Prostate gland (tissue), 2 donors: ENCODE results near the gene MYO1H. TPM values are rescaled to one million over a fixed set of nuclear protein-coding genes. Genes with fewer than 3 reads are reported as not detected.

Experiments used
- DNase-seq: peaks from one replicate; pipeline ENCODE4 v3.0.0-alpha.2; 2019; ENCODE audit warnings: low spot score
- H3K27ac ChIP-seq, 2 donors: fragments of 200-600 bp; sonication (generic); 2 replicates each; pipeline ENCODE4 v1.5.1; 2017 to 2019
- H3K27me3 ChIP-seq: fragments of 200-600 bp; sonication (generic); replicated peaks from 2 replicates; pipeline ENCODE4 v1.5.1; 2019; ENCODE audit not compliant: insufficient read depth
- H3K36me3 ChIP-seq, 2 donors: fragments of 200-600 bp; sonication (generic); 1 replicate in 1 of 2; 2 replicates in 1 of 2; pipeline versions ENCODE4 v1.5.1 to v1.8.1; 2017 to 2019
- H3K4me1 ChIP-seq: fragments of 200-600 bp; sonication (generic); replicated peaks from 2 replicates; pipeline ENCODE4 v1.5.1; 2019
- H3K4me3 ChIP-seq, 2 donors: fragments of 200-600 bp; sonication (generic); 2 replicates each; pipeline ENCODE4 v1.5.1; 2017 to 2019
- H3K9me3 ChIP-seq: fragments of 200-600 bp; sonication (generic); 2 replicates; pipeline ENCODE4 v1.5.1; 2017
- CTCF ChIP-seq, 4 experiments: fragments of 200-600 bp in 2 of 4; fragments of 450-650 bp in 2 of 4; sonication (generic) in 2 of 4; IDR thresholded peaks; 1 replicate in 3 of 4; 2 replicates in 1 of 4; pipeline ENCODE4 v1.5.1; 2016 to 2019; ENCODE audit warnings: antibody characterized with exemption in 4 of 4, mild to moderate bottlenecking in 2 of 4, moderate library complexity in 2 of 4
- POLR2A ChIP-seq: fragments of 450-650 bp; IDR thresholded peaks from one replicate; pipeline ENCODE4 v1.6.1; 2016; ENCODE audit warnings: antibody characterized with exemption, mild to moderate bottlenecking
- POLR2AphosphoS5 ChIP-seq: sonication (generic); formaldehyde crosslinking; IDR thresholded peaks from one replicate; pipeline ENCODE4 v1.6.1; 2017; ENCODE audit warnings: antibody characterized with exemption
- WGBS: methylation state at CpG from one replicate; pipeline ENCODE4 v1.1.5; 2018; 5-methylcytosine and 5-hydroxymethylcytosine counted together
- intact Hi-C: fragments of 100-400 bp; cut with DNase I; formaldehyde crosslinking; loops from one replicate; pipeline ENCODE4 v1.14.2; 2022
- total RNA-seq, 2 donors: library from RNA; depleted of rRNA; stranded (reverse); fragments of >200 nt; gene quantifications; one replicate each; pipeline ENCODE4 v1.1.0, GENCODE V29; 2016

The MYO1H gene
- total RNA-seq, 2 donors from 2014 or later = 1.2 TPM; not detected in 1

GRCh38 chr12:109458771-109459208 lies 111.1 kb downstream of the MYO1H start:
- TF ChIP-seq POLR2A = no peak
- TF ChIP-seq POLR2AphosphoS5 = no peak
- H3K4me1 ChIP-seq = peaks cover 28% of the 10 kb centered on the region
- H3K27ac ChIP-seq = peak overlapping the region; percentile 94
- whole genome bisulfite sequencing = 51% methylated on average over 6 of the region's 6 CpGs
- no peaks in the 10 kb centered on the region for H3K27me3 ChIP-seq
- intact Hi-C loops = no loop called here
- H3K9me3 ChIP-seq = no peaks in the 10 kb centered on the region
- no peak overlapping the region for H3K4me3 ChIP-seq
- peaks cover 3% of the 10 kb centered on the region in 2 donors for H3K36me3 ChIP-seq
- DNase-seq = no peak

GRCh38 chr12:109459247-109459646 lies 111.5 kb downstream of the MYO1H start:
- no peak for DNase-seq
- Histone ChIP-seq H3K4me1 (peaks cover 32% of the 10 kb centered on the region), H3K27me3 (no peaks in the 10 kb centered on the region), H3K4me3 (no peak overlapping the region), H3K9me3 (no peaks in the 10 kb centered on the region), H3K36me3 (peaks cover 3% of the 10 kb centered on the region in 2 donors), H3K27ac (peak overlapping the region; percentile 94)
- intact Hi-C loops = no loop called here
- 52% methylated on average over 6 of the region's 6 CpGs for WGBS
- TF ChIP-seq CTCF (IDR thresholded peaks at IDR 0.05) (no peak), POLR2A (no peak), POLR2AphosphoS5 (no peak)

- intact Hi-C loops = no loop called here
- WGBS = 89% methylated on average over 13 of the region's 13 CpGs
These were observed 112.8 kb downstream of the MYO1H start for GRCh38 chr12:109460538-109460937.

GRCh38 chr12:109461049-109461845 lies 113.5 kb downstream of the MYO1H start:
- H3K36me3 ChIP-seq = no peaks in the 10 kb centered on the region
- TF ChIP-seq CTCF (IDR thresholded peaks at IDR 0.05) = no peak
- TF ChIP-seq POLR2AphosphoS5 = no peak
- no peak for TF ChIP-seq POLR2A
- peak overlapping the region; percentile 94 for H3K27ac ChIP-seq
- no peak for DNase-seq
- H3K4me1 ChIP-seq = peaks cover 32% of the 10 kb centered on the region
- intact Hi-C loops = no loop called here
- no peak overlapping the region for H3K4me3 ChIP-seq
- no peaks in the 10 kb centered on the region for H3K9me3 ChIP-seq
- 67% methylated on average over 8 of the region's 8 CpGs for WGBS
- no peaks in the 10 kb centered on the region for H3K27me3 ChIP-seq

More at GRCh38 chr12:109460538-109460937, 112.8 kb downstream of the MYO1H start:
- H3K4me3 ChIP-seq = no peak overlapping the region
- TF ChIP-seq CTCF (IDR thresholded peaks at IDR 0.05) (no peak), POLR2A (no peak), POLR2AphosphoS5 (no peak)
- no peaks in the 10 kb centered on the region for H3K27me3 ChIP-seq
- H3K27ac ChIP-seq = peak overlapping the region; percentile 94
- H3K4me1 ChIP-seq = peaks cover 32% of the 10 kb centered on the region
- H3K9me3 ChIP-seq = no peaks in the 10 kb centered on the region
- no peaks in the 10 kb centered on the region for H3K36me3 ChIP-seq
- DNase-seq = no peak

- H3K4me3 ChIP-seq = no peak overlapping the region
- H3K36me3 ChIP-seq = no peaks in the 10 kb centered on the region
- intact Hi-C loops = loop anchor here (2.0 kb wide), 1 partner anchor 15 kb away; the partner anchor contains the start of genes KCTD10 and UBE3B
- H3K4me1 ChIP-seq = peaks cover 32% of the 10 kb centered on the region
- peak; percentile 88 for DNase-seq
- H3K27ac ChIP-seq = peak overlapping the region; percentile 94
- H3K27me3 ChIP-seq = no peaks in the 10 kb centered on the region
- H3K9me3 ChIP-seq = no peaks in the 10 kb centered on the region
- TF ChIP-seq POLR2A (no peak), POLR2AphosphoS5 (peak; percentile 90), CTCF (IDR thresholded peaks at IDR 0.05) (no peak)
- 55% methylated on average over 13 of the region's 13 CpGs for WGBS
These were observed 114.4 kb downstream of the MYO1H start for GRCh38 chr12:109461846-109462756.
